GM18508 (cell line): Measurements from ENCODE around the gene PSME4.
A peak's percentile ranks its signal among the peaks of the same experiment; 100 is the strongest.

ENCODE experiments used
- ATAC-seq: cut with Tn5 transposase; IDR thresholded peaks from one replicate; pipeline ENCODE4 v1.9.1; 2021; ENCODE audit warnings: moderate number of reproducible peaks; ENCODE audit not compliant: insufficient read depth, unreplicated experiment

The PSME4 gene

GRCh38 chr2:53970724-53971602 is at the start of gene PSME4:
Gene PSME4 (minus strand): TSS chr2:53970993. CDS start chr2:53970784, 209 bp downstream.
- no peak for ATAC-seq

GRCh38 chr2:54015798-54016699 is 45.3 kb upstream of the PSME4 start:
- ATAC-seq, result no peak

- no peak for ATAC-seq
Measured at GRCh38 chr2:54013996-54014395, 43.2 kb upstream of the PSME4 start.

- no peak for ATAC-seq
Measured at GRCh38 chr2:54012538-54013141, 41.8 kb upstream of the PSME4 start.

GRCh38 chr2:54009549-54009948 is 38.8 kb upstream of the PSME4 start:
- ATAC-seq, result no peak

GRCh38 chr2:54008439-54008838 is 37.6 kb upstream of the PSME4 start:
- no peak for ATAC-seq

- ATAC-seq, result no peak
Measured at GRCh38 chr2:54000524-54000923, 29.7 kb upstream of the PSME4 start.

- ATAC-seq, result no peak
Measured at GRCh38 chr2:54000122-54000521, 29.3 kb upstream of the PSME4 start.

- no peak for ATAC-seq
Measured at GRCh38 chr2:53998834-53999233, 28.0 kb upstream of the PSME4 start.

- ATAC-seq, result peak; percentile 64
Measured at GRCh38 chr2:53994818-53995808, 24.3 kb upstream of the PSME4 start.

GRCh38 chr2:53991948-53992347 is 21.2 kb upstream of the PSME4 start:
- no peak for ATAC-seq

- no peak for ATAC-seq
Measured at GRCh38 chr2:53989210-53989862, 18.5 kb upstream of the PSME4 start.

GRCh38 chr2:53987336-53987921 is 16.6 kb upstream of the PSME4 start:
- no peak for ATAC-seq

- no peak for ATAC-seq
Measured at GRCh38 chr2:53985646-53986045, 14.9 kb upstream of the PSME4 start.

- ATAC-seq, result no peak
Measured at GRCh38 chr2:53969968-53970723, 647 bp downstream of the PSME4 start.

- no peak for ATAC-seq
Measured at GRCh38 chr2:53969285-53969967, 1.4 kb downstream of the PSME4 start.

- no peak for ATAC-seq
Measured at GRCh38 chr2:53964987-53965687, 5.7 kb downstream of the PSME4 start.
